GM18951 (cell line): ENCODE data around the gene ZNF829.
A peak's percentile ranks its signal among the peaks of the same experiment; 100 is the strongest.

ENCODE experiments used
- POLR2A ChIP-seq: IDR thresholded peaks from 4 replicates; pipeline ENCODE4 v1.6.1; 2011; ENCODE audit warnings: mild to moderate bottlenecking; ENCODE audit not compliant: insufficient read length, insufficient read depth; ENCODE audit errors: extremely low read depth
- in situ Hi-C: fragments of 300-500 bp; cut with MboI; formaldehyde crosslinking; loops from one replicate; pipeline ENCODE4 v1.12.0; 2022; ENCODE audit warnings: low sequenced_read_pairs, mixed read lengths, inconsistent platforms; ENCODE audit not compliant: unreplicated experiment

ZNF829 gene

GRCh38 chr19:36915992-36916830, at the start of gene ZNF829, which contains the start of gene ZNF568:
Gene ZNF829 (minus strand): TSS chr19:36916291. CDS start chr19:36915167, 1,124 bp downstream.
Gene ZNF568 (plus strand): TSS chr19:36916332. CDS start chr19:36922771, 6,439 bp downstream.
- in situ Hi-C loops = no loop called here
- TF ChIP-seq POLR2A = peak; percentile 45

- TF ChIP-seq POLR2A = no peak
- in situ Hi-C loops = no loop called here
These were observed 47.2 kb upstream of the ZNF829 start for GRCh38 chr19:36963280-36963679.

GRCh38 chr19:36962346-36962745, 46.3 kb upstream of the ZNF829 start:
- in situ Hi-C loops = no loop called here
- no peak for TF ChIP-seq POLR2A

- in situ Hi-C loops = no loop called here
- no peak for TF ChIP-seq POLR2A
These were observed 34.4 kb upstream of the ZNF829 start for GRCh38 chr19:36950335-36951119.

GRCh38 chr19:36939153-36939552, 23.1 kb upstream of the ZNF829 start:
- in situ Hi-C loops = no loop called here
- no peak for TF ChIP-seq POLR2A

- no peak for TF ChIP-seq POLR2A
- in situ Hi-C loops = no loop called here
These were observed 15.6 kb upstream of the ZNF829 start for GRCh38 chr19:36931684-36932083.

GRCh38 chr19:36918090-36918489, 2.0 kb upstream of the ZNF829 start:
- in situ Hi-C loops = no loop called here
- TF ChIP-seq POLR2A = no peak

GRCh38 chr19:36916991-36917390, 900 bp upstream of the ZNF829 start:
- no peak for TF ChIP-seq POLR2A

GRCh38 chr19:36898422-36898821, 17.7 kb downstream of the ZNF829 start:
- in situ Hi-C loops = no loop called here
- TF ChIP-seq POLR2A = no peak

More at GRCh38 chr19:36916991-36917390, 900 bp upstream of the ZNF829 start:
- in situ Hi-C loops = no loop called here

GRCh38 chr19:36894849-36895383, 21.2 kb downstream of the ZNF829 start:
- no peak for TF ChIP-seq POLR2A
- in situ Hi-C loops = no loop called here

- in situ Hi-C loops = no loop called here
- TF ChIP-seq POLR2A = no peak
These were observed 24.2 kb downstream of the ZNF829 start for GRCh38 chr19:36891768-36892357.

GRCh38 chr19:36876993-36877938, 38.8 kb downstream of the ZNF829 start:
- no peak for TF ChIP-seq POLR2A
- in situ Hi-C loops = no loop called here
